HG03442 (cell line): ENCODE results near the gene SULF2.

ENCODE experiments used
- ATAC-seq: cut with Tn5 transposase; IDR thresholded peaks from one replicate; pipeline ENCODE4 v1.9.1; 2021; ENCODE audit warnings: mild to moderate bottlenecking, moderate library complexity; ENCODE audit not compliant: unreplicated experiment

The SULF2 gene

GRCh38 chr20:47612670-47613069 lies 172.6 kb downstream of the SULF2 start:
- no peak for ATAC-seq

GRCh38 chr20:47611785-47612184 lies 173.5 kb downstream of the SULF2 start:
- no peak for ATAC-seq

GRCh38 chr20:47610945-47611250 lies 174.4 kb downstream of the SULF2 start:
- ATAC-seq: no peak

- no peak for ATAC-seq
Observed at GRCh38 chr20:47610247-47610944, 174.9 kb downstream of the SULF2 start.

- ATAC-seq: no peak
Observed at GRCh38 chr20:47609001-47609400, 176.3 kb downstream of the SULF2 start.
